HEK293 (cell line): ENCODE data around the gene MYO5C.

ENCODE experiments used
- CTCF ChIA-PET: fragments of 350-600 bp; formaldehyde crosslinking; extraction: SDS; loops from one replicate; lab custom pipeline; 2021; ENCODE audit warnings: antibody characterized with exemption; lab: Yijun Ruan, JAX
- POLR2A ChIA-PET: fragments of 300-600 bp; formaldehyde crosslinking; extraction: SDS; loops from one replicate; lab custom pipeline; 2020; ENCODE audit warnings: antibody characterized with exemption, inconsistent platforms; lab: Yijun Ruan, JAX
- H3K27ac ChIP-seq: fragments of 200-500 bp; sonication (Bioruptor generic); 2 replicates; pipeline ENCODE4 v1.5.1; 2014; ENCODE audit warnings: low read depth, low read length, control low read depth, inconsistent platforms; ENCODE audit errors: extremely low read depth
- H3K36me3 ChIP-seq, 2 experiments: fragments of 200-500 bp in 1 of 2; sonication (Bioruptor generic) in 1 of 2; 1 replicate in 1 of 2; 2 replicates in 1 of 2; pipeline ENCODE4 v1.5.1; 2014 to 2017; ENCODE audit warnings: inconsistent platforms in 2 of 2, low read length in 2 of 2; ENCODE audit not compliant: control insufficient read depth in 2 of 2, insufficient read depth in 1 of 2
- H3K4me1 ChIP-seq: fragments of 200-500 bp; sonication (Bioruptor generic); 2 replicates; pipeline ENCODE4 v1.5.1; 2014; ENCODE audit warnings: mild to moderate bottlenecking, low read length, inconsistent platforms; ENCODE audit not compliant: control insufficient read depth, insufficient read depth
- H3K4me3 ChIP-seq: 2 replicates; pipeline ENCODE4 v1.5.1; 2011; ENCODE audit warnings: low read depth, mild to moderate bottlenecking, control low read depth, low read length, moderate library complexity
- H3K9me3 ChIP-seq: fragments of 200-500 bp; sonication (Bioruptor generic); 2 replicates; pipeline ENCODE4 v1.5.1; 2014; ENCODE audit warnings: low read depth, low read length, inconsistent platforms; ENCODE audit not compliant: control insufficient read depth, insufficient read depth
- BCL11B ChIP-seq: fragments of 450-650 bp; formaldehyde crosslinking; IDR thresholded peaks from 2 replicates; pipeline ENCODE4 v1.5.1; 2016; ENCODE audit warnings: low read depth, missing biosample characterization, missing genetic modification characterization
- BCL6B ChIP-seq: fragments of 450-650 bp; formaldehyde crosslinking; IDR thresholded peaks from 2 replicates; pipeline ENCODE4 v1.5.1; 2017; ENCODE audit warnings: missing biosample characterization, missing genetic modification characterization
- KLF1 ChIP-seq: fragments of 450-650 bp; formaldehyde crosslinking; IDR thresholded peaks from 2 replicates; pipeline ENCODE4 v1.5.1; 2016; ENCODE audit warnings: missing biosample characterization, missing genetic modification characterization
- REPIN1 ChIP-seq: fragments of 450-650 bp; formaldehyde crosslinking; IDR thresholded peaks from 2 replicates; pipeline ENCODE4 v1.5.1; 2017; ENCODE audit warnings: missing biosample characterization, missing genetic modification characterization, low read depth
- SCRT1 ChIP-seq: fragments of 450-650 bp; formaldehyde crosslinking; IDR thresholded peaks from 2 replicates; pipeline ENCODE4 v1.5.1; 2016; ENCODE audit warnings: missing biosample characterization, missing genetic modification characterization, borderline replicate concordance
- SCRT2 ChIP-seq: fragments of 450-650 bp; formaldehyde crosslinking; IDR thresholded peaks from 2 replicates; pipeline ENCODE4 v1.5.1; 2016; ENCODE audit warnings: missing biosample characterization, missing genetic modification characterization
- ZEB2 ChIP-seq: fragments of 450-650 bp; formaldehyde crosslinking; IDR thresholded peaks from 2 replicates; pipeline ENCODE4 v1.5.1; 2016; ENCODE audit warnings: missing biosample characterization, missing genetic modification characterization
- ZFP37 ChIP-seq: fragments of 450-650 bp; formaldehyde crosslinking; IDR thresholded peaks from 2 replicates; pipeline ENCODE4 v1.5.1; 2016; ENCODE audit warnings: missing biosample characterization, missing genetic modification characterization
- ZFP69B ChIP-seq: fragments of 450-650 bp; formaldehyde crosslinking; IDR thresholded peaks from 2 replicates; pipeline ENCODE4 v1.5.1; 2016; ENCODE audit warnings: missing biosample characterization, missing genetic modification characterization
- ZNF114 ChIP-seq: fragments of 450-650 bp; formaldehyde crosslinking; IDR thresholded peaks from 2 replicates; pipeline ENCODE4 v1.5.0; 2017; ENCODE audit warnings: missing biosample characterization, missing genetic modification characterization
- ZNF121 ChIP-seq: fragments of 450-650 bp; formaldehyde crosslinking; IDR thresholded peaks from 2 replicates; pipeline ENCODE4 v1.5.1; 2016; ENCODE audit warnings: missing biosample characterization, missing genetic modification characterization
- ZNF175 ChIP-seq: fragments of 450-650 bp; formaldehyde crosslinking; IDR thresholded peaks from 2 replicates; pipeline ENCODE4 v1.5.1; 2016; ENCODE audit warnings: missing biosample characterization, missing genetic modification characterization
- ZNF184 ChIP-seq: fragments of 450-650 bp; IDR thresholded peaks from 2 replicates; pipeline ENCODE4 v1.5.1; 2018; ENCODE audit warnings: missing biosample characterization, mild to moderate bottlenecking, missing genetic modification characterization
- ZNF221 ChIP-seq: fragments of 450-650 bp; formaldehyde crosslinking; IDR thresholded peaks from 2 replicates; pipeline ENCODE4 v1.5.1; 2017; ENCODE audit warnings: missing biosample characterization, missing genetic modification characterization, borderline replicate concordance
- ZNF223 ChIP-seq: fragments of 450-650 bp; formaldehyde crosslinking; IDR thresholded peaks from 2 replicates; pipeline ENCODE4 v1.5.1; 2016; ENCODE audit warnings: missing biosample characterization, missing genetic modification characterization
- ZNF302 ChIP-seq: fragments of 450-650 bp; formaldehyde crosslinking; IDR thresholded peaks from 2 replicates; pipeline ENCODE4 v1.5.1; 2016; ENCODE audit warnings: missing biosample characterization, missing genetic modification characterization, low read depth
- ZNF362 ChIP-seq: fragments of 450-650 bp; formaldehyde crosslinking; IDR thresholded peaks from 2 replicates; pipeline ENCODE4 v1.5.1; 2016; ENCODE audit warnings: missing biosample characterization, missing genetic modification characterization
- ZNF518A ChIP-seq: fragments of 450-650 bp; formaldehyde crosslinking; conservative IDR thresholded peaks from 2 replicates; pipeline ENCODE4 v1.5.1; 2016; ENCODE audit warnings: low read depth, missing biosample characterization, missing genetic modification characterization
- ZNF548 ChIP-seq: fragments of 450-650 bp; formaldehyde crosslinking; IDR thresholded peaks from 2 replicates; pipeline ENCODE4 v1.5.1; 2016; ENCODE audit warnings: missing biosample characterization, missing genetic modification characterization
- ZNF664 ChIP-seq: fragments of 450-650 bp; formaldehyde crosslinking; IDR thresholded peaks from 2 replicates; pipeline ENCODE4 v1.5.1; 2016; ENCODE audit warnings: missing biosample characterization, missing genetic modification characterization
- ZNF677 ChIP-seq: fragments of 450-650 bp; IDR thresholded peaks from 2 replicates; pipeline ENCODE4 v1.5.0; 2018; ENCODE audit warnings: missing biosample characterization, mild to moderate bottlenecking, missing genetic modification characterization, moderate library complexity
- ZNF747 ChIP-seq: fragments of 450-650 bp; formaldehyde crosslinking; IDR thresholded peaks from 2 replicates; pipeline ENCODE4 v1.5.1; 2016; ENCODE audit warnings: missing biosample characterization, missing genetic modification characterization
- ZNF768 ChIP-seq: fragments of 450-650 bp; formaldehyde crosslinking; IDR thresholded peaks from 2 replicates; pipeline ENCODE4 v1.5.1; 2018; ENCODE audit warnings: missing biosample characterization, mild to moderate bottlenecking, missing genetic modification characterization
- ZNF791 ChIP-seq: fragments of 450-650 bp; formaldehyde crosslinking; IDR thresholded peaks from 2 replicates; pipeline ENCODE4 v1.5.1; 2016; ENCODE audit warnings: missing biosample characterization, missing genetic modification characterization

The MYO5C gene

GRCh38 chr15:52246686-52247431, 48.7 kb downstream of the MYO5C start:
- H3K4me3 ChIP-seq: no peak overlapping the region
- H3K4me1 ChIP-seq: no peaks in the 10 kb centered on the region
- H3K9me3 ChIP-seq: no peaks in the 10 kb centered on the region
- H3K27ac ChIP-seq: no peak overlapping the region
- CTCF ChIA-PET: interaction anchor here (1.0 to 1.1 kb wide), 2 partner anchors 10 to 39 kb away, joined by 3 read pairs; no protein-coding TSS in a partner anchor
- H3K36me3 ChIP-seq: peaks cover 14 to 83% of the 10 kb centered on the region in 2 experiments; a peak in 2 of 3 replicates
- TF ChIP-seq REPIN1 (tag by site-specific recombination) (no peak), ZEB2 (no peak), ZNF184 (tag by site-specific recombination) (no peak), ZNF677 (tag by site-specific recombination) (no peak), ZFP69B (tag by site-specific recombination) (no peak), ZNF548 (tag by site-specific recombination) (no peak), BCL11B (tag by site-specific recombination) (no peak), ZNF768 (tag by site-specific recombination) (no peak), ZNF747 (tag by site-specific recombination) (no peak), ZNF221 (tag by site-specific recombination) (no peak), ZNF223 (no peak), ZNF114 (tag by site-specific recombination) (no peak), ZNF175 (no peak), ZNF791 (no peak), ZNF518A (no peak), KLF1 (tag by site-specific recombination) (no peak), ZFP37 (tag by site-specific recombination) (no peak), ZNF121 (tag by site-specific recombination) (no peak)
- TF ChIP-seq, all 188 proteins: peak for 0
- POLR2A ChIA-PET: interaction anchor here (0.5 kb wide), 1 partner anchor 19 kb away, joined by 3 read pairs; no protein-coding TSS in a partner anchor

GRCh38 chr15:52243697-52244555, 51.7 kb downstream of the MYO5C start:
- no peak overlapping the region for H3K27ac ChIP-seq
- H3K4me1 ChIP-seq: no peaks in the 10 kb centered on the region
- H3K4me3 ChIP-seq: no peak overlapping the region
- H3K9me3 ChIP-seq: no peaks in the 10 kb centered on the region
- H3K36me3 ChIP-seq: peaks cover 10 to 82% of the 10 kb centered on the region in 2 experiments; a peak in 2 of 3 replicates
- POLR2A ChIA-PET: no interaction called here
- TF ChIP-seq ZNF302 (tag by site-specific recombination): no peak
- peak; percentile 78; the same call in 1 of the 2 replicates for TF ChIP-seq SCRT2 (tag by site-specific recombination)
- peak; percentile 30; the same call in 1 of the 2 replicates for TF ChIP-seq SCRT1
- TF ChIP-seq BCL6B (tag by site-specific recombination): no peak
- no peak for TF ChIP-seq ZNF362 (tag by site-specific recombination)
- no peak for TF ChIP-seq ZNF664
- CTCF ChIA-PET: no interaction called here
